Activated T-helper 9 cell treated with anti-CD3 and anti-CD28 coated beads, Interleukin-2, amount 50 U/mL, for 16 hours (primary cell): Measurements from ENCODE around the gene MAP1LC3C.
"Not testable (repeated sequence)": the region's sequence is repeated elsewhere in the genome, so short reads cannot be mapped to it uniquely, and the experiment has no call there.

Experiments used
- DNase-seq: peaks from one replicate; pipeline ENCODE4 v3.0.0-alpha.2; 2020; ENCODE audit warnings: low read depth

MAP1LC3C gene

DNA sequence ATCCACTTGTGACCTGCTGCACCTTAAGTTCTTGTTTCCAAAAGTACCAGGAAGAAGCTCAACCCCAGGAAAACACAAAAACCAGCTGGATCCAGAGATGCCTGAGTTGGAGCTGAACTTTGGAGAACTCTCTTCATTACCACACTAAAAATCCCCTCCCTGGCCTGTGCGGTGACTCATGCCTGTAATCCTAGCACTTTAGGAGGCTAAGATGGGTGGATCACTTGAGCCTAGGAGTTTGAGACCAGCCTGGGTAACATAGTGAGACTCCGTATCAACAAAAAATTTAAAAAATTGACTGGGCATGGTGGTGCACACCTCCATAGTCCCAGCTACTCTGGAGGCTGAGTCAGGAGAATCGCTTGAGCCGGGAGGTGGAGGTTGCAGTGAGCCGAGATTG is 6.2 kb downstream of the MAP1LC3C start:
- DNase-seq, result no peak

DNA sequence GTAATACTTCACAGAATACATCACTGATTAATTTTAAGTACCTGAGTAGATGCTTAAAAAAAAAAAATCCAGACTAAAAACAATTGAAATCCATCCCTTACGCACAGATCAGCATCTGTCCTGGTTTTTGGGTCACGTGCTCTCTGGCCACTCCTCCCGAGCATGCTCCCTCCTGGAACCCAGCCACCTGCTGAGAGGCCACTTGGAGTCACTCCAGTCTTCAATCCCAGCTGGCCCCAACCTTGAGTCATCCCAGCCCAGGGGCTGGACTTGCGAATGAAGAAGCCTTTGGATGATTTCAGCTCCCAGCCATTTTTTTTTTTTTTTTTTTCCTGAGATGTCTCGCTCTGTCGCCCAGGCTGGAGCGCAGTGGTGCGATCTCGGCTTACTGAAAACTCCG is 8.9 kb downstream of the MAP1LC3C start:
- no peak for DNase-seq

DNA sequence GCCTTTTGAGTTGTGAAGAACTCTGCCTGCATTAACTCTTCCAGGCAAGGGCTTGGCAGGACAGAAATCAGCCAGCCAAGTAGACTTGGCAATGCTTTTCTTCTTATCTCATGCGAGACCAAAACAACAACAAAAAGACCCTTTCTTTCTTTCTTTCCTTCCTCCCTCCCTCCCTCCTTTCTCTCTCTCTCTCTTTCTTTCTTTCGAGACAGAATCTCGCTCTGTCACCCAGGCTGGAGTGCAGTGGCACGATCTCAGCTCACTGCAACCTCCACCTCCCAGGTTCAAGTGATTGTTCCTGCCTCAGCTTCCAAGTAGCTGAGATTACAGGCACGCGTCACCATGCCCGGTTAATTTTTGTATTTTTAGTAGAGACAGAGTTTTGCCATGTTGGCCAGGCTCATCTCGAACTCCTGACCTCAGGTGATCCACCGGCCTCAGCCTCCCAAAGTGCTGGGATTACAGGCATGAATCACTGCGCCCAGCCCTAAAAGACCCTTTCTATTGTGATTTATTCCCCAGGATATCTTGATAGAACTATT is 10.4 kb downstream of the MAP1LC3C start:
- DNase-seq, result not testable (repeated sequence)

DNA sequence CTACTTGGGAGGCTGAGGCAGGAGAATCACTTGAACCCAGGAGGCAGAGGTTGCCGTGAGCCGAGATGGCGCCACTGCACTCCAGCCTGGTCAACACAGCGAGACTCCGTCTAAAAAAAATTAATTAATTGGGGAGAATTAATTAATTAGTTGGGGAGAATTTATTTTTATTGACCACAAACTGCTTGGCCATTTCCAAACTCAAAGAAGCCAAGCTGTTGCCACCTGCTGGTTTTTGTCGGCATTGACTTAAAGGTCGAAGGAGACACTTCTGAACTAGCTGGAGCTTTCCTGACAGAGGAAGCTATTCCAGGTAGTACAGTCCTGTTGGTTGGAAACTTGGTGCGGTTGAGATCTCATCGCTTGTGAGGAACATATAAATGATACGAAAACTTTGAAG is 13.1 kb downstream of the MAP1LC3C start:
- no peak for DNase-seq

DNA sequence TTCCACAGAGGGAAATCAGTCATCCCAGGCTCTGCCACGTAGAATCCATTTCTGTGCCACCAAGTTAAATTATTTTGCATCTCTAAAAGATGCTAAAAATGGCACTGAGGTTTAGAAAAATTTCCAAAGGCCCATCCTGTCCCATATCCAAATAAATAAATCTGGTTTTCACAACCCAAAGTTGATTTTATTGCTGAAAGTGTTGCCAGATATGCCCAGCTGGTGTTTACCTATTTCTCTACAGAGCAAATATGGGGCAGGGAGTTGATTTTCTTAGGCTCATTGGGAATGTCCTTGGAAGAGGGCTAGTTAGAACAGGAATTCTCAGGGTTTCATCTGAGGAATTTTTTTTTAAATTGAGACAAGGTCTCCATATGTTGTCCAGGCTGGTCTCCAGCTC is 19.0 kb downstream of the MAP1LC3C start:
- DNase-seq, result no peak

DNA sequence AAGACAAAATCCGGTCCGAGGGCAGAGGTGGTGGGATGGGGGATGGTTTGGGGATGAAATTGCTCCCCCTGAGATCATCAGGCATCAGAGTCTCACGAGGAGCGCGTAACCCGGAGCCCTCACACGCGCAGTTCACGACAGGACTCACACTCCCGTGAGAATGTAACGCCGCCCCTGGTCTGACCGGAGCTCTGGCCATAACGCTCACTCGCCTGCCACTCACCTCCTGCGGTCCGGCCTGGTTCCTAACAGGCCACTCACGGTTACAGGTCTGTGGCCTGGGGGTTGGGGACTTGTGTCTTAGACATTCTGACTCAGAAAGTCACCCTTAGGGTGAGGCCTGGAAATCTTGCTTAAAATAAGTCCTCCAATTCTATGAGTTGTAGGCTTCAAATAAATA is 19.8 kb downstream of the MAP1LC3C start:
- DNase-seq, result no peak

DNA sequence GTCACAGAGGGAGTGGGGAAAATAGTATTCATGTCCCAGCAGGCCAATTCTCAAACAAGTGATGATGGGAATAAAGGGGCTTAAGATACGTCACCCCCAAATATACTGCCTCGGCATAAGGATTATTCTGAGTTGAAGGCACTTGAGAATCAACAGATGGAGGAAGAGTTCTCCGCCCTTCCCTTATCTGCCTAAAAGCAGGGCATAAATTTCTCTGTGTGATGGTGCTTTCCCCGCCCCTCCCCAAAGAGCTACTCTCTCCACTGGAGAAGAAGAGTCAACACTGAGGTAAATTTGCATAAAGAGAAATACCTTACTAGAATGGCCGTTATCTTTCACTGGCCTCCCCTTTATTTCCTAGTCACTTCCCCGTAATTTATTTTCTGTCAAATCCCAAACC is 22.7 kb downstream of the MAP1LC3C start:
- DNase-seq, result no peak

DNA sequence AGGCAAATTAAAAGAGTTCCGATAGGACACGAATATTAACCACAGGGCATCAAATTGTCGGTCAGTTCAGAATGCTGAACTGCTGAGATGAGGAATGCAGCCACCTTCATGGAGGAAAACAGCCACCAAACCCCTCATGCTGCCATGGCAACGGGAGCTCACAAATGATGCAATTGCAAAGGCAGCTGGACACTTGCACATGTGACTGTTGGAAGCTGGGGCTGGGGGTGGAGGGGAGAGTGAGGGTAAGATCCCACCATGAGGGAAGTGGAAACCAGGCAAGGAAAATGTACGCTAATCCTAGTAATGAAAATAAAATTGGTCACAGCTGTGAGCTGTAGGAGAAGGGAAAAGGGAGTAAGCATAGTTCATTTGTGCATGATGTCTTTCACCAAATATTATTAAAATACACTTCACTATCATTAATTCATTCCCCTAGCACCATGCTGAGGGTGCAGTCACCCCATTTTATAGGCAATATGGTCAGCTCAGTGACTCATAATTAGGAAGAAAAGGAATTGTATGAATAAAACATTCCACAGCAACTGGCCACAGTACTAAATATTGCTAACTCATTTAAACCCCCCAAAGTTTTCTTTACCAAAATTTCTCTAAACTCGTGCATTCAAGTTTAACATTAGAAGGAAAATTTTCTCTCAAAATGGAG is 26.1 kb downstream of the MAP1LC3C start:
- DNase-seq, result no peak

DNA sequence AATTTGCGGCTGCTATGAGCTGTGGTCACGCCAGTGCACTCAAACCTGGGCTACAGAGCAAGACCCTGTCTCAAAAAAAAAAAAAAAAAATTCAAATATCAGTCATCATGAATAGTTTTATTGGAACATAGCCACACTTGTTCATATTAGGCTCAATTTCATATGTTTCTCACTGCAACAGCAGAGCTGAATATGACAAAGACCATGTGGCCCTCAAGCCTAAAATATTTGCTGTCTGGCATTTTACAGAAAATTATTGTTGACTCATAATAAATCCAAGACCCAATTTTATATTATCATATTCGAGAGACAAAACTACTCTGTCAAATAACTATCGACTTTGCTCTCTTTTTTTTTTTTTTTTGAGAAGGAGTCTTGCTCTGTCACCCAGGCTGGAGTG is 30.3 kb downstream of the MAP1LC3C start:
- DNase-seq, result no peak

DNA sequence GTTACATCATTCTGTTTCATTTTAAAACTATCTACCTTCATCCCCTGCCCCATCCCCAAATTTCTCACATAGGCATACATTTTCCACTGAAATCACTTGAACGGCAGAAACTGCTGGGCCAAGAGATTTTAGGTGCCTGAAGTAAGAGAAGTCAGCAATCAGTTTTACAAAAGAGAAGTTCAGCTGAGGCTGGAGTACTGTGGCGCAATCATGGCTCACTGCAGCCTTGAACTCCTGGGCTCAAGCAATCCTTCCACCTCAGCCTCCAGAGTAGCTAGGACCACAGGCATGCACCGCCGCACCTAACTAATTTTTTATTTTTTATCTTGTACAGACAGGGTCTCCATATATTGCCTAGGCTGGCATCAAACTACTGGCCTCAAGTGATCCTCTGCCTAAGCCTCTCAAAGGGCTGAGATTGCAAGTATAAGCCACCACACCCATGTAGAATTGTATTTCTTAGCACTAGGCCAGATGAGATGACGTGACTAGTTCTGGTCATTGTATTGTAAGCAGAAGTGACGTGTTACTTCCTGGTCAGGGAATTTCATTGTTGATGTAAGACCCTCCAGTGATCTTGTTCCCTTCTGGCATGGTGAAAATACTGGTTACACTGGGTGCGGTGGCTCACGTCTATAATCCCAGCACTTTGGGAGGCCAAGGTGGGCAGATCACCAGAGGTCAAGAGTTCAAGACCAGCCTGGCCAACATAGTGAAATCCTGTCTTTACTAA is 34.2 kb downstream of the MAP1LC3C start:
- DNase-seq, result no peak

DNA sequence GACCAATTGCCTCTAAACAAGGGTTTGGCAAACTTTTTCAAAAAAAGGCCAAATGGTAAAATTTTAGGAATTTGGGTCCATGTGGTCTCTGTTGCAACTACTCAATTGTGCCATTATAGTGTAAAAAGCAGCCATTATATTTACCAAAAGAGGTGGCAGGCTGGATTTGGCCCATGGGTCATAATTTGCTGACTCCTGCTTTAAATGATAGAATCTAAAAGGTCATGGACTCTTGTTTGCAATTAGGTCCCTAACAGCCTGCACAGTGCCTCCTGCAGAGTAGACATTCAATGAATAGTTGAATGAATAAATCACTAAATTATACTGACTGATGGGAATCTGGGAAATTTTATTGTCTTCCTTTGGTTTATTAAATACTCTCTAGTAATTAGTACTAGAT is 35.2 kb downstream of the MAP1LC3C start:
- no peak for DNase-seq

DNA sequence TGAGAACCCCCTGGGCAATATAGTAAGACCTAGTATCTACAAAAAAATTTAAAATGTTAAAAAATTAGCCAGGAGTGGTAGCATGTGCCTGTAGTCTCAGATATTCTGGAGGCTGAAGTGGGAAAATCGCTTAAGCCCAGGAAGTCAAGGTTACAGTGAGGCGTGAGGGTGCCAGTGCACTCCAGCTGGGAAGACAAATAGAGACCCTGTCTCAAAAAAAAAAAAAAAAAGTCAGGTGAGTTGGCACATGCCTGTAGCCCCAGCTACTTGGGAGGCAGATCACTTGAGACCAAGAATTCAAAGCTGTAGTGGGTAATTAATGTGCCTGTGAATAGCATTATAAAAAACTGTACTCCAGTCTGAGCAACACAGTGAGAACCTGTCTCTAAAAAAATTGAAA is 36.7 kb downstream of the MAP1LC3C start:
- DNase-seq, result no peak

DNA sequence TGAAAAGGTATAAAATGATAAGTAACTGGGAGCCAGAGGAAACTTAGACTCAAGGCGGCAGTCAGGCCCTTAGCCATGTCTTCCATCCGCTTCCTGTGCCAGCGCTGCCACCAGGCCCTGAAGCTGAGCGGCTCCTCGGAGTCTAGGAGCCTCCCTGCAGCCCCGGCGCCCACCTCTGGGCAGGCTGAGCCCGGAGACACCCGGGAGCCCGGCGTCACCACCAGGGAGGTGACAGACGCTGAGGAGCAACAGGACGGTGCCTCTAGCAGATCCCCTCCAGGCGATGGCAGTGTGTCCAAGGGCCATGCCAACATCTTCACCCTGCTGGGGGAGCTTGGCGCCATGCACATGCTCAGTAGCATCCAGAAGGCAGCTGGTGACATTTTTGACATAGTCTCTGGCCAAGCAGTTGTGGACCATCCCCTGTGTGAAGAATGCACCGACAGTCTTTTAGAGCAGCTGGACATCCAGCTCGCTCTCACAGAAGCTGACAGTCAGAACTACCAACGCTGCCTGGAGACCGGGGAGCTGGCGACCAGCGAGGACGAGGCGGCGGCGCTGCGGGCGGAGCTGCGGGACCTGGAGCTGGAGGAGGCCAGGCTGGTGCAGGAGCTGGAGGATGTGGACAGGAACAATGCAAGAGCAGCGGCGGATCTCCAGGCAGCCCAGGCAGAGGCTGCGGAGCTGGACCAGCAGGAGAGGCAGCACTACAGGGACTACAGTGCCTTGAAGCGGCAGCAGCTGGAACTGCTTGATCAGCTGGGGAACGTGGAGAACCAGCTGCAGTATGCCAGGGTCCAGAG is 41.0 kb downstream of the MAP1LC3C start, which contains the start of gene BECN2:
Gene BECN2 (plus strand): TSS at position 76 of the 803 bp plus-strand sequence. CDS start 0 bp downstream, at position 76.
- DNase-seq, result no peak

DNA sequence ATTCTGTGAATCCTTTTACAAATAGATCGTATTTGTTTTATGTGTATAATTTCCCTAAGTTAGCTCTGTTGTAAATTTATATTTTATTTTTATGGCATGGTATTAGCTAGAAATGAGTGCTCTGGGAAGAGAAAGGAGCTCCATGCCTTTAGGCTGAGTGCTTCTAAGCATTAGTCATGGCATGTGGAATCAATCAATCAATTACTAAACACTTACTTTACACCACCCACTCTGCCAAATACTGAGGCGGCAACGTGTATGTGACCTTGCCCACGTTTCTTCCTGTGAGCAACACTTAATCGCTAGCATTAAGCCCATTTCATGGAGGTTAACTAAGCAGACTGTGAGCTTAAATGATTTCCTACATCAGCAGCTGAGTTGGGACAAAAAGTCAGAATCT is 48.5 kb downstream of the MAP1LC3C start:
- no peak for DNase-seq

DNA sequence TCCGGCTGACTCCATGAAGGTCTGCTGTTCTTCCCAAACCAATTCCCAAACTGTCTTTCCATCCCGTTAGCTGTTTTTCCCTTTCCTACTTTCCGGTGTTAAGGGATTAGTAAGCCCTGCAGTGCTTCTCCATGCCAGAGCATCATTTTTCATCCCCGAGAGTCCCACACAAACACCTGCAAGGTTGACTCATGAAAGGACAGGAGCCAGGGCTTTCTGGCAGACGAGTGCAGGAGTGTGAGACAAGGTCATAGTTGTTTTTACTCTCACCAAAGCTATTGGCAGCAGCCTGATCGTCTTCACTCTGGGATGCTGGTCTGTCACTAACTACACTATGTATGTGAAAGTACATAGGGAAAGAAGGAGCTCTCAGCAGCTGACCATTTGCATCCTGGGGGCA is 51.5 kb downstream of the MAP1LC3C start:
- no peak for DNase-seq
